SH-SY5Y (cell line): Measurements from ENCODE around the gene FCRL5.

Source experiments
- GATA2 ChIP-seq: IDR thresholded peaks from 2 replicates; pipeline ENCODE4 v1.6.1; 2011; ENCODE audit warnings: mild to moderate bottlenecking, low read depth, low read length
- GATA3 ChIP-seq: IDR thresholded peaks from 2 replicates; pipeline ENCODE4 v1.6.1; 2011; ENCODE audit warnings: low read depth, mild to moderate bottlenecking, low read length, moderate library complexity

GRCh38 chr1:157540852-157541251 lies 11.5 kb downstream of the FCRL5 start:
- TF ChIP-seq GATA2 (no peak), GATA3 (no peak)
